Activated CD8-positive, alpha-beta memory T cell treated with anti-CD3 and anti-CD28 coated beads for 36 hours (primary cell): Measurements from ENCODE around the gene LUC7L2. TPM values are rescaled to one million over a fixed set of nuclear protein-coding genes. Genes with fewer than 3 reads are reported as not detected.
"Not testable (repeated sequence)": the region's sequence is repeated elsewhere in the genome, so short reads cannot be mapped to it uniquely, and the experiment has no call there.

Experiments used
- CTCF ChIA-PET: fragments of 350-600 bp; sonication (Branson Sonifier 250); formaldehyde crosslinking; loops from one replicate; lab custom pipeline; 2021; ENCODE audit warnings: antibody characterized with exemption; lab: Charles Lee
- POLR2A ChIA-PET: fragments of 350-600 bp; sonication (Branson Sonifier 250); formaldehyde crosslinking; loops from one replicate; lab custom pipeline; 2021; ENCODE audit warnings: antibody characterized with exemption; lab: Charles Lee
- total RNA-seq, 2 experiments: library from RNA; stranded (reverse); gene quantifications; one replicate each; pipeline ENCODE4 v1.2.3, GENCODE V29; 2021

The LUC7L2 gene, protein sequence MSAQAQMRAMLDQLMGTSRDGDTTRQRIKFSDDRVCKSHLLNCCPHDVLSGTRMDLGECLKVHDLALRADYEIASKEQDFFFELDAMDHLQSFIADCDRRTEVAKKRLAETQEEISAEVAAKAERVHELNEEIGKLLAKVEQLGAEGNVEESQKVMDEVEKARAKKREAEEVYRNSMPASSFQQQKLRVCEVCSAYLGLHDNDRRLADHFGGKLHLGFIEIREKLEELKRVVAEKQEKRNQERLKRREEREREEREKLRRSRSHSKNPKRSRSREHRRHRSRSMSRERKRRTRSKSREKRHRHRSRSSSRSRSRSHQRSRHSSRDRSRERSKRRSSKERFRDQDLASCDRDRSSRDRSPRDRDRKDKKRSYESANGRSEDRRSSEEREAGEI
- total RNA-seq, result 100 to 1,000 TPM; 147 to 151 TPM

DNA sequence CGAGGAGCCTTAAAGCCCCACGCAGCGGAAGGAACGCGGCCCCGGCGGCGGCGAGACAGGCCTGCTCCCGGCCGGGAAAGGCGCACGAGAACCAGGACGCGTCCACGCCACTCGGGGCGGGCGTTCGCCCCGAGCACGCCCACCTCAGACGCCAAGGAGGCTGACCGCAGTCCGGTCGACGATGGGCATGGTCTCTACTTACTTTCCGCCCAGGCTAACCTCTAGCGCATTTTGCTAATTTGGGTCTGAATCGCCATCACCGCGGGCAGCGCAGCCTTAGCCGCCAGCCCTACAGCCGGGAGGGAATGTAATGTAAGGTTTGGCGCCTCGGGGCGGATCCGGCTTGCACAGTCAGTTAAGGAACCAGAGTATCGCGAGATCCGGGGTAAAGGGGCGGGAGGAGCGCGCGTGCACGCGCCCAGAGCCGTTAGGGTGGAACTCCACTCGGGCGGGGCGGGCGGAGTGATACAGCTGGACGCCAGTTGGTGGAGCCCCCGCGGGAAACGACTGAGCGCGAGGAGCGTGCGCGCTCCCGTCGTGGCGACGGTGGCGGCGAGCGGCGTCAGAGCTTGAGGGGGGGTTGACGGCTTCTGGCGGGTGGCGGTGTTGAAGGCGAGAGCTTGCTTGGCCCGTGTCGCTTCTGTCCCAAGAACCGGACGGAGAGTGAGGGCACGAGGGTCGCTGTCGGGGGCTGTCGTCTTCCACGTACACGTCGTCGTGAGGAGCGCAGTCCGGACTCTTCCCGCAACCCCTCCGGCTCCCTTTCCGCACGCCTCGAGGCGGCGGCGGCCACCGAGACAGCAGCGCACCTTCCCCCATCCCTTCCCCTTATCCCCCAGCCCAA lies at the start of gene LUC7L2:
Gene LUC7L2 (plus strand): TSS at position 529 of the 844 bp plus-strand sequence. CDS start 368 bp downstream, outside the sequence.
- ChIA-PET CTCF (interaction anchor here (0.9 to 1.5 kb wide), 4 partner anchors 11 to 75 kb away, joined by 3 to 5 read pairs (median 3); no protein-coding TSS in a partner anchor), POLR2A (interaction anchor here (0.6 to 1.9 kb wide), 7 partner anchors 13 to 642 kb away, joined by 3 to 15 read pairs (median 4); partner anchors contain the start of genes FMC1 and ZC3HAV1L)

DNA sequence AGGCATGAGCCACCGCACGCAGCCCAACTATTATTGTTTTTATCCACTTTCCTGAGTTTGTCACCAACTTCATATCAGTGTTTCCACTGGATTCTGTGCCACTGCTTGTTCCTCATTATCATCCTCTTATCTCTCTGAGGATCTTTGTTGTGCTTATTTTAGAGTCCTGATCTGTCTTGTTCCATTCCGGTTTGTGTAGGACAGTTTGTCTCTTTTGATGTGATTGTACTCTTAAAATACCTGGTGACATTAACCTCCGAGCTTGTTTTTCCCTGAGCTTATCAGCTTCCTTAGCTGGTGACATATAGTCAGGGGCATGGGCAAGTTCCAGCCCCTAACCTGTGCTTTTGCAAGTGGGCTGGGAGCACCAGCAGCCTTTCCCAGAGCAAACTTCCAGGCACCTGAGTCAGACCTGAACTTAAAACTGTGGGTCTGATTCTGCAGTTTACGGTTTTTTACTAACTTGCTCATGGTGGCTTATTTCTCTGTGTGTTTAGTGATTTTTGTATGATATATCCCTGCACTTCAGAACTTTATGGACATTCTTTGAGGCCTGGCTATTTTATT lies 41.7 kb upstream of the LUC7L2 start:
- ChIA-PET CTCF (no interaction called here), POLR2A (no interaction called here)

DNA sequence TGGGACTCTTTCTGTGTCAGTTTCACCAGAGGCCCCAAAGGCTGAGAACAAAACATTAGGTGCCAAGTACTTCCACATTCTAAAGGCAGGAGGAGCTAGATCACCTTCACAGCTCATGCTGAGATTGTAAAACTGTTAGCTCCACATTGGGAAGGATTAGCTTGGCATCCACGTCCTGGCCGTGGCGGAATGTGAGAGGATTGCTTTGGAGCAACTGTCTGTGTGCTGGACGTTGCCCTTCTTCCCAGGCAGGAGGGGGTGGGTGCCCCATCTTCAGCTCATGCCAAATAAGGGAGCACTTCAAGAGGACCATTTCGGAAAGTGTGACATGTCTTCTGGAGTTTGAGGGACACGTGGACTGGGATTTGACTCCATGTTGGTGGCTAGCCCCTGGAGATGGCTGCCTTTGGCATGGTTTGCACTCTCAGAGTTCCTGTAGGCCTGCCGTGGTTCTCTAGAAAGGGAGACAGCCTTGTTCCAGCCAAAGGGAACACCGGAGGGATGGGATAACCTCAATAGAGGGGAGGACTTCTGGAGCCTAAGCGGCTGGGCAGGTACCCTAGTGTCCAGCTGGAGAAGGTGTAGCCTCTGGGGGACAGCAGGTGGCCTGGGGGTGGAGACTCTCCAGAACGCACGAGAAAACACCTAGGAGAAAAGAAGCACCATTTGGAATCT lies 38.5 kb upstream of the LUC7L2 start:
- CTCF ChIA-PET, result no interaction called here
- POLR2A ChIA-PET, result no interaction called here

DNA sequence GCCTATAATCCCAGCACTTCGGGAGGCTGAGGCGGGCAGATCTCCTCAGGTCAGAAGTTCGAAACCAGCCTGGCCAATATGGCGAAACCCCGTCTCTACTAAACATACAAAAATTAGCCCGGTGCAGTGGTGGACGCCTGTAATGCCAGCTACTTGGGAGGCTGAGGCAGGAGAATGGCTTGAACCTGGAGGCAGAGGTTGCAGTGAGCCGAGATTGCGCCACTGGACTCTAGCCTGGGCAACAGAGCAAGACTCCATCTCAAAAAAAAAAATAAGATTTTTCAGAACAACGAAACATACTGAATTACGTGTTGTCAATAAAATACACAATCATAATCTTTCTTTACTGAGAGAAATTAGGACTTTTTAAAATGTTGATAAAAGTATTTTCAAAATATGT lies 35.0 kb upstream of the LUC7L2 start:
- CTCF ChIA-PET, POLR2A ChIA-PET: not testable (repeated sequence)

DNA sequence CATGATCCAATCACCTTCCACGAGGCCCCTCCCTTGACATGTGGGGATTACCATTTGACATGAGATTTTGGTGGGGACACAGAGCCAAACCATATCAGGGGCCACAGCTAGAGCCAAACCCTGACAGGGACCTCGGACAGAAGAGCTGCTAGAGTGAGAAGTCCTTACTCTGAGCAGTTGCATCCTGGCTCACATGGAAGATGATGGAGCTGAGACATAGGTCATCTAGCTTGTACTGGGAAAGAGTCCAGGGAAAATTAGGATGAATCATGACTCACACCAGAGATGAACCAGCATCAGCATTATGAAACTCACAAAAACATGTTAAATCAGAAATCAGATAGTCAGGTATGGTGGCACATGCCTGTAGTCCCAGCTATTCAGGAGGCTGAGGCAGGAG lies 31.3 kb upstream of the LUC7L2 start:
- POLR2A ChIA-PET, result no interaction called here
- CTCF ChIA-PET, result no interaction called here

DNA sequence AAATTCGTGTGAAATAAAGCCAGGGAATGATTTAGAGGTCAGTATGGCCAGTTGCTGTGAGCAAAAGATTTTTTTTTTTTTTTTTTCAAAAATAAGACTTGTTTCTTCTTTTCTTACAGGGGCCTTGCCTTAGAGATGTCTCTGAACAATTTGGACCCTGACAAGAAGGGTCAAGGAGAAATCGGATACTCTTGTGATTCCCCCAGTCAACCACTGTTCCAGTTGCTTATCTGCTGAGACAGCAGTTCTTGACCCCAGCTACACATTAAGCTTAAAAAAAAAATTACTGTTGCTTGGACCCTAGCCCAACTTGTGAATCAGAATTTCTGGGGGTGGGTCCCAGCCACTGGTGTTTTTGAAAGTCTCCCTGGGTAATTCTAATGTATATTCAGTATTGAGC lies 30.6 kb upstream of the LUC7L2 start:
- ChIA-PET POLR2A (no interaction called here), CTCF (no interaction called here)

DNA sequence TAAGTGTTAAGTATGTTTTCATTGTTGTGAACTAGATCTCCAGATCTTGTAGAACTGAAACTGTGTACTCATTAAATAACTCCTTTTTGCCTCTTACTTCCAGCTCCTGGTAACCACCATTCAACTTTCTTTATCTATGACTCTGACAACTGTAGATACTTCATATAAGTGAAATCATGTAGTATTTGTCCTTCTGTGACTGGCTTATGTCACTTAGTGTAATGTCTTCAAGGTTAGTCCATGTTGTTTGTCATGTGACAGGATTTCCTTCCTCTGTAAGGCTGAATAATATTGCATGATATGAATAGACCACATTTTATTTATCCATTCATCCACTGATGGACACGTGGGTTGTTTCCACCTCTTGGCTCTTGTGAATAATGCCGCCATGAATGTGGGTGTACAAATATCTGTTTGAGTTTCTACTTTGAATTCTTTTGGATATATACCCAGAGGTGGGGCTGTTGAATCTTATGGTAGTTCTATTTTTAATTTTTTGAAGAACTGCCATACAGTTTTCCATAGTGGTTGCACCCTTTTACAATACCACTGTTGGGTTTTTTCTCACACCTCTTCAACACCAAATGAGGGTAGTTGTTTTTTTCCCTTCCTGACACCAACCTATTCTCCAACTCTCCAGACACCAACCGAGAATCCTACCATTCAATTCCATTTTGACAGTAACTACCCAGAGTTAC lies 29.2 kb upstream of the LUC7L2 start:
- POLR2A ChIA-PET, result no interaction called here
- CTCF ChIA-PET, result interaction anchor here (0.6 to 0.9 kb wide), 2 partner anchors 10 to 94 kb away, joined by 3 read pairs; no protein-coding TSS in a partner anchor

DNA sequence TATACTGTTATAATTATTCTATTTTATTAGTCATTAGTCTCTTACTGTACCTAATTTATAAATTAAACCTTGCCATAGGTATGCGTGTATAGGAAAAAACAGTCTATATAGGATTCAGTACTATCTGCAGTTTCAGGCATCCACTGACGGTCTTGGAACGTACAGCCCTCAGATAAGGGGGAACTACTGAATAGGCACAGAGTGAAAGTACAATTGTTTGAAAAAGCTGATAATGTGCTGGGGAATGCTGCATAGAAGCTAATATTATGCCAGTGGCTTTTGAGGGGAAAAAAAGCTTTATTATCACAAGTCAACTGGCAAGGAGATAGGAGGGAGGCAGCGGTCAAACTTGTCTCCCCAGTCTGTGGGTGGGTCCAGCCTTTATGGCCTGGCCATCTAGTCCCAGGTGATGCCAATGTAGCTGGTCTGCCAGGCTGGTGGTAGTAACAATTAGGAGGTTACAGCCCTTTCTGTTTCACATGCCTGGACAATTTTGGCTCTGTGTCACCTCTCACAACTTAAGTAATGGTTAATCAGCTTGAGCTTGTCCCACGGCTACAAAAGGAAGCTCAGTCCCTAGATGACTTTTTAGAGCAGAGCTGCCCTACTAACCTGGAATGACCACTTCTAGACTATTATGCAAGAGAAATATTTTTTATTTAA lies 26.9 kb upstream of the LUC7L2 start:
- ChIA-PET POLR2A (no interaction called here), CTCF (interaction anchor here (0.6 to 0.7 kb wide), 2 partner anchors 67 to 204 kb away, joined by 3 read pairs; no protein-coding TSS in a partner anchor)

DNA sequence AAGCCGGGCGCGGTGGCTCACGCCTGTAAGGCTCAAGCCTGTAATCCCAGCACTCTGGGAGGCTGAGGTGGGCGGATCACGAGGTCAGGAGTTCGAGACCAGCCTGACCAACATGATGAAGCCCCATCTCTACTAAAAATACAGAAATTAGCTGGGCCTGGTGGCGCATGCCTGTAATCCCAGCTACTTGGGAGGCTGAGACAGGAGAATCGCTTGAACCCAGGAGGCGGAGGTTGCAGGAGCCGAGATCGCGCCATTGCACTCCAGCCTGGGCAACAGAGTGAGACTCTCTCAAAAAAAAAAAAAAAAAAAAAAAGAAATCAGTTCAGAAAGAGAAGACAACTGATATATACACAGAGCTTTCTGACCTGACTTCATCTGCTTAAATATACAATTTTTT lies 26.3 kb upstream of the LUC7L2 start:
- CTCF ChIA-PET, result interaction anchor here (0.6 to 0.7 kb wide), 3 partner anchors 18 to 205 kb away, joined by 3 read pairs; no protein-coding TSS in a partner anchor
- POLR2A ChIA-PET, result not testable (repeated sequence)

DNA sequence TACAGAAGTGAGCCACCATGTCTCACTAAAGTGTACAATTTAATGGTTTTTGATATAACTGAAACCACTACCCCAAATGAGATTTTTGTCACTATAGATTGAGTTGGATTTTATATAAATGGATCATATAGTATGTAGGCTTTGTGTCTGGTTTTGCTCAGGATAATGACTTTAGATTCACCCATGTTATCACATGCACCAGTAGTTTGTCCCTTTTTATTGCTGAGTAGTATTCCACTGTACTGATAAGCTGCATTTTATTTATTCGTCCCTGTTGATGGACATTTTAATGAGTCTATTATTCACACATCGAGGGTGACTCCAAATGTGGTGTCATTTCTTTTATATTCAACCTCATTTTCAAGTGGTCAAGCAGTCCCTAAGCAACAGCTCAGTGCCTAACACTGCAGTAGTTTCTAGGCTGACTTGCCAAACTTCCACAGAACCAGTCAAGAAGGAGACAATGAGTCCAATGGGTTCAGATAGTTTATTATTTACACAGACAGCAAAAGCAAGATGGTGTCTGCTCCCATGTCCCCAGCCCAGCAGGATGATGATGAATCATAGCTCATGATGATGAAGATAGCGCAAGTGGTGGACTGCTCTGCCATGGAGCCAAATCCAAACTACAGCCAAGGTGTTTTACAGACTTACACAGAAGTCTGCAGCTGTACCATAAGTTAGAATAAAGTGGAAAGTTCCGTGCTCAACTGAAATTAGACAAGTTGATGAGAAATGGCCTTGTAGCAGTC lies 25.1 kb upstream of the LUC7L2 start:
- ChIA-PET POLR2A (no interaction called here), CTCF (no interaction called here)

DNA sequence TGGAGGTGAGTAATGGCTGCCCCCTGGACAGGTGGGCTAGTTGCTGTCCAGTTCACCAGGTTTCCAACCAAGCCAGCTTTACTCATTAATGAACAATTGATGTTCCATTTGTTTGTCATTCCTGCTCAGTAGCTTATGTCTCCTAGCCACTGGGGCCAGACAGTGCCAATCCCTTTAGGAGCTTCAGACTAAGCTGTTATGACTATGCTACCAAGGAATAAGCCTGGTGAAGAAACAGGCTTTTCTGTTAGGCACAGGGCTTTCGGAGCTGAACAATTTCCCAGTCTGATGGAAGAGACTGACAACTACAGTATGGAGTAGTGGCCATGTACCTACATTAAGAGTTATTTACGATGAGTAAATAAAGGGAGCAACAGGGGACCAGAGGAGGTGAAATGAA lies 20.7 kb upstream of the LUC7L2 start:
- ChIA-PET CTCF (no interaction called here), POLR2A (interaction anchor here (0.5 kb wide), 1 partner anchor 235 kb away, joined by 12 read pairs; no protein-coding TSS in a partner anchor)

DNA sequence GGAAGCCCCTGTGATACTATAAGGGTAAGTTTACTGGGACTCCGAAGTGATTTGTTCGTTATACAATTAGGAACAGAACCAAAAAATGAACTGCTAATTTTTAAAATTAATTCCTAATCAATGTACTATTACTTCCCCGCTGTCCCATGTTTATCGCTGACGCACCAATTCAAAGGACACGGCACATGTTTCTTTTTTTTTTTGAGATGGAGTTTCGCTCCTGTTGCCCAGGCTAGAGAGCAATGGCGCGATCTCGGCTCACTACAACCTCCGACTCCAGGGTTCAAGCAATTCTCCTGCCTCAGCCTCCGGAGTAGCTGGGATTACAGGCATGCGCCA lies 20.0 kb upstream of the LUC7L2 start:
- ChIA-PET POLR2A (interaction anchor here (1.6 kb wide), 1 partner anchor 20 kb away, joined by 15 read pairs; the partner anchor contains the start of gene LUC7L2), CTCF (interaction anchor here (0.9 to 1.7 kb wide), 5 partner anchors 10 to 265 kb away, joined by 3 to 6 read pairs (median 3); partner anchors contain the start of gene LUC7L2)

DNA sequence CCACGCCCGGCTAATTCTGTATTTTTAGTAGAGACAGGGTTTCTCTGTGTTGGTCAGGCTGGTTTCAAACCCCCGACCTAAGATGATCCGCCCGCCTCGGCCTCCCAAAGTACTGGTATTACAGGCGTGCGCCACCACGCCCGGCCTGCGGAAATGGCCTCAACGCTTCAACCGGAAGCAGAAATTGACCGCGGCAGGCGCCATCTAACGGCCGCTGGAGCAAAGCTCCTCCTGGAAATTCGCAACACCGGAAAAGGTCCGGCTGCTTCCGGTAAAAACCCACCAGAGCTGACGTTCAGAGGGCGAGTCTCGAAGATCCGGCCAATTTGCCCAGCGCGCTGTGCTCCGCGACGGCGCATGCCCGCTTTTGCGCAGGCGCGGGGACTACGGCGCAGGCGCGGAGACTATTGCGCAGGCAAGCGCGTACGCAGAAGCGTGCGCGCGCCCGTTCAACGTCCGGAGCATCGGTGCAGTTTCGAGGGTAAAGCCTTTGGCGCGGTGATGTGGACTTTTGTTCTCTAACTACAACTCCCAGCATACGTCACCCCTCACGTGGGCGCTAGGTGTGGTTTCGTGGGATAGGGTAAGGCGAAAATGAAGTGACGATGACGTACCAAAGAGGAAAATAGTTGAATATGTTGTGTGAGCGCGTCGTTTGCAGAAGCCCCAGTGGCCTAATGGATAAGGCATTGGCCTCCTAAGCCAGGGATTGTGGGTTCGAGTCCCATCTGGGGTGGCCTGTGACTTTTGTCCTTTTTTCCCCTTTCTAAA lies 19.5 kb upstream of the LUC7L2 start:
- CTCF ChIA-PET, result interaction anchor here (0.6 to 1.7 kb wide), 6 partner anchors 10 to 1119 kb away, joined by 3 to 6 read pairs (median 3); partner anchors contain the start of gene LUC7L2

DNA sequence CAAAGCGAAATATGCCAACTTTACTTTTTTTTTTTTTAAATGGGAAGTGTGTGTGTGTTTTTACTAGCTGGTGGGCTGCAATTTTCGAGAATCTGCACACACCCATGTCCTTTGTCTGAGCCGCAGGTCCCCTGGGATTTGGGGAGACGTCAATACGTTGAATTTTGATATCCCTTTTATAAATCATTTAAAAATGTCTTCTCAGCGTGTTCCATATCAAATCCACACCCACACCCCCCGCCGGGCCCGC lies 19.0 kb upstream of the LUC7L2 start:
- POLR2A ChIA-PET, result interaction anchor here (1.6 kb wide), 1 partner anchor 19 kb away, joined by 15 read pairs; the partner anchor contains the start of gene LUC7L2
- CTCF ChIA-PET, result interaction anchor here (1.0 to 1.7 kb wide), 3 partner anchors 11 to 226 kb away, joined by 3 to 6 read pairs (median 5); partner anchors contain the start of gene LUC7L2

More for the DNA sequence above, 19.5 kb upstream of the LUC7L2 start:
- POLR2A ChIA-PET, result interaction anchor here (1.6 kb wide), 1 partner anchor 20 kb away, joined by 15 read pairs; the partner anchor contains the start of gene LUC7L2

DNA sequence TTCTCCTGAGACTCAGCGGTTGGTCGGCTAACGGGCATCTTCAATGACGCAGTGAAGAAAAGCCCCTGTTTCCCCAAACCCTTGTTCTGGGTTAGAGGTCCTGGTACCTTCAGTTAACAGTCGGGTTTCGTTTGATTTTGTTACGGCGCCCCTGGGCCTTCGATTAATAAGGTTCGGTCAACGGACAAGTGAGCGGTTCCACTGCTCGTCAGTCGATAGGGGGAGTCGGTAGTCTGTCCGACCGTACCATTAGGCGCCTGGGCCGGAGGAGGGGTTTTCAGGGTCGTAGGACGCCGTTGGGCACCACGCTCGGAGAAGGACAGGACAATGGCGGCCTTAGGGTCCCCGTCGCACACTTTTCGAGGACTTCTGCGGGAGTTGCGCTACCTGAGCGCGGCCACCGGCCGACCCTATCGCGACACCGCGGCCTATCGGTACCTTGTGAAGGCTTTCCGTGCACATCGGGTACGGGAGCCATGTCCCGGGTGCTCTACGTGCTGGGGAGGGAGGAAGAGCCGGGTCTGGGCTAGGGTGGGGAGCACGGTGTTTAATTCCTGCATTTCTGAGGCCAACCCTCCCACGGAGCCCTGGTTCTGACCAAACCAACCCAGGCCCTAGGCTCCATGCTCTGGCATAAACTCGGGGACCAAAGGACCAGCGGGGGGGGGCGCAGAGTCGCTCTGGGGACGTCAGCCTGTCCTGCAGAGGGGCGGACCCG lies 18.5 kb upstream of the LUC7L2 start, which contains the start of gene FMC1:
Gene FMC1 (plus strand): TSS at position 280 of the 718 bp plus-strand sequence. CDS start 48 bp downstream, at position 328.
- POLR2A ChIA-PET, result interaction anchor here (1.6 kb wide), 1 partner anchor 19 kb away, joined by 15 read pairs; the partner anchor contains the start of gene LUC7L2
- CTCF ChIA-PET, result interaction anchor here (1.7 kb wide), 1 partner anchor 19 kb away, joined by 5 read pairs; the partner anchor contains the start of gene LUC7L2
